ENCODE data around the gene SLC12A6.
"Not testable (repeated sequence)": the region's sequence is repeated elsewhere in the genome, so short reads cannot be mapped to it uniquely, and the experiment has no call there.

The SLC12A6 gene

DNA sequence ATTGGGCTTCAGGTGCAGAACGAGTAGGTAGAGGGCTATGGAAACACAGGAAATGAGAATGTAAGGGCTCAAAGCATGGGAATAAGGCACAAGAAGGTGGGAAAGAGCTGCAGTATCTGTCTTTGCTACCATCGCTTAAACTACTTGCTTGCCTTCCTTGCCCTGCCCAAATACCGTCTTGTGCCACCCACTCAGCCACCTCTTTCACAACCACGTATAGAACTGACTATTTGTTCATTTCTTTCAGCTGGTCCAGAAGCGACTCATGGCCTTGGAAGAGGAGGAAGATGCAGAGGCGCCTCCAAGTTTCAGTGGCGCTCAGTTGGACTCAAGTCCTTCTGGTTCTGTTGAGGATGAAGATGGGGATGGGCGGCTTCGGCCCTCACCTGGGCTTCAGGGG, 17.7 kb upstream of the SLC12A6 start:
- no peak for DNase-seq

DNA sequence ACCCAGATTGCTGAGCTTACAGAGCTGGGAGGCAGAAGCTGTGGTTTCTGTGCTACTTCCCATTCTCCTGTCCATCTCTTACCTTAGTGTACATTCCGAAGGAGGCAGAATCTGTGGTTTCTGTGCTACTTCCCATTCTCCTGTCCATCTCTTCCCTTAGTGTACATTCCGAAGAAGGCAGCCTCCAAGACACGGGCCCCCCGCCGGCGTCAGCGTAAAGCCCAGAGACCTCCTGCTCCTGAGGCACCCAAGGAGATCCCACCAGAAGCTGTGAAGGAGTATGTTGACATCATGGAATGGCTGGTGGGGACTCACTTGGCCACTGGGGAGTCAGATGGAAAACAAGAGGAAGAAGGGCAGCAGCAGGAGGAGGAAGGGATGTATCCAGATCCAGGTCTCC, 16.7 kb upstream of the SLC12A6 start:
- DNase-seq: no peak

GRCh38 chr15:34353627-34354026, 16.0 kb upstream of the SLC12A6 start:
- no peak for DNase-seq

DNA sequence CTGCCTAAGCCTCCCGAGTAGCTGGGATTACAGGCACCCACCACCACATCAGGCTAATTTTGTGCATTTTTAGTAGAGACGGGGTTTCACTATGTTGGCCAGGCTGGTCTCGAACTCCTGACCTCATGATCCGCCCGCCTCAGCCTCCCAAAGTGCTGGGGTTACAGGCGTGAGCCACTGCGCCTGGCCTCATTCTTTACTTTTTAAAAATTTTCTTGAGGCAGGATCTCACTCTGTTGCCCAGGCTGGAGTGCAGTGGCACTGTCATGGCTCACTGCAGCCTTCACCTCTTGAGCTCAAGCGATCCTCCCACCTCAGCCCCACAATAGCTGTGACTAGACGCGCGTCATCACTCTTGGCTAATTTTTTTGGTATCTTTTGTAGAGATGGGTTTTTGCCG, 15.4 kb upstream of the SLC12A6 start:
- not testable (repeated sequence) for DNase-seq

GRCh38 chr15:34349769-34350168, 12.2 kb upstream of the SLC12A6 start:
- DNase-seq: no peak

- DNase-seq: no peak
These were observed 11.2 kb upstream of the SLC12A6 start for GRCh38 chr15:34348735-34349300.

- no peak for DNase-seq
These were observed 10.5 kb upstream of the SLC12A6 start for GRCh38 chr15:34347951-34348638.

GRCh38 chr15:34342737-34343575, 5.4 kb upstream of the SLC12A6 start, which contains the start of the genes NOP10 and NUTM1:
Gene NOP10 (minus strand): TSS chr15:34343136. CDS start chr15:34343073, 63 bp downstream.
Gene NUTM1 (plus strand): TSS chr15:34343315. CDS start chr15:34343697, 382 bp downstream.
- DNase-seq: peak; percentile 90

DNA sequence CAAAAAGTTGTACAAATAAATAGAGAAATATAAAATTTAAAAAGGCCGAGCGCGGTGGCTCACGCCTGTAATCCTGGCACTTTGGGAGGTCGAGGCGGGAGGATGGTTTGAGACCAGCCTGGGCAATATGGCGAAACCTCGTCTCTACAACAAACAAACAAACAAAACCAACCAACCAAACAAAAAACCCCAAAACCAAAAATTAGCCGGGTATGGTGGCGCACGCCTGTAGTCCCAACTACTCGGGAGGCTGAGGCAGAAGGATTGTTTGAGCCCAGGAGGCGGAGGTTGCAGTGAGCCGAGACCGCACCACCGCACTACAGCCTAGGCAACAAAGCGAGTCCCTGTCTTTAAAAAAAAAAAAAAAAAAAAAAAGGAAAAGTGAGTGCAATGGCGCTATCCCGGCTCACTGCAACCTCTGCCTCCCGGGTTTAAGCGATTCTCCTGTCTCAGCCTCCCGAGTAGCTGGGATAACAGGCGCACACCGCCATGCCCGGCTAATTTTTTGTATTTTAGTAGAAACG, 4.7 kb upstream of the SLC12A6 start:
- DNase-seq: not testable (repeated sequence)

DNA sequence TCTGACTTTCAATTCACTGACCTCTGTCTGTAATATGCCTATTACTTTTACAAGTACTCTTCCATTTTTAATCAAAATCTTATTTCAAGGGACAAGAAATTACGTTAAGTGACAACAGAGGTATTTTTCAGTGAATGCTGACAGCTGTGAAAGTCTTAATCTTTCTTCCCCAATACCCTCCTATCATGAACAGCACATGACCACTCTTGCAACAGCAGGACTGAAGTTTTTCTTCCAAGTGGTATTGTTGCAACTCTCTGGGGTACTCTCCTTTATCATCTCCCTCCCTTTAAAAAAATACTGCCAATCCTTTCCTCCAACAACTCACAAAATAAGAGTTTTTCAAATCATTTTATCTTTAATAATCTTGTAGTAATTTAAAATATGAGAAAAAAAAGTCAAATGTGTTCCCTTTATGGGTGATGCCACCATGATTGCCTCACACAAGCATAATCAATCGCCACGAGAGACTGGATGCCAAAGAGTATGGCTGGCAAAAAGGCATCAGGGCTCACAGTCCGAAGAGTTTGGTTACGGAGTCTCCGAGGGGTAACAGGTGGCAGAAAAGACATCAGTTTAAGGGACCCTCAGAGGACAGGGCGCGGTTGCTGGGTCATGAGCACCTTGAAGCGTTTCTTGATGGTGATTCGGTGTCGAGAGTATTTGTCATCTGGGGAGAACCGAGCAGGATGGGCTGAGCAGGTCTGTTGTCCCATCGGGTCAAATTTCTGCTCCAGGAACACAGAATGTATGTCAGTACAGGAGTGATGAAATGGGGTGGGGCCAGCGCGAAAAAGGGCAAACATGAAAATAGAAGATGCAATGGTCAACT, 4.0 kb upstream of the SLC12A6 start:
- no peak for DNase-seq

DNA sequence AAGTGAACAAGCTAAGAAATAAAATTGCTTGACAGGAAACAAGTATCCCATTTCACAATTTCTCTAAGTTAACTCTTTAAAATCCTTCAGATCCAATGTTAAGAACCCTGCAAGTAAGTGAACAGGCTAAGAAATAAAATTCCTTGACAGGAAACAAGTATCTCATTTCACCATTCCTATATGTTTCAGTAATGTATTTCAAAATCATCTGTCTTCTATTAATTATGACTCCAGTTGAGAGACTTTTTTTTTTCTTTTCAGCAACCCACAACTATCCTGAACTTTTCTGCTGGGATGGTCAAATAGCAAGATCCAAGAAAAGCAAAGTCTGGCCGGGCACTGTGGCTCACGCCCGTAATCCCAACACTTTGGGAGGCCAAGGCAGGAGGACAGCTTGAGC, 2.4 kb upstream of the SLC12A6 start:
- DNase-seq: no peak

- no peak for DNase-seq
These were observed 766 bp upstream of the SLC12A6 start for GRCh38 chr15:34338347-34338746.

GRCh38 chr15:34336991-34337556, 507 bp downstream of the SLC12A6 start:
- peak; percentile 13 for DNase-seq

GRCh38 chr15:34336231-34336990, 1.2 kb downstream of the SLC12A6 start:
- DNase-seq: no peak

- no peak for DNase-seq
These were observed 2.2 kb downstream of the SLC12A6 start for GRCh38 chr15:34335176-34336032.

- DNase-seq: no peak
These were observed 2.9 kb downstream of the SLC12A6 start for GRCh38 chr15:34334672-34335071.

DNA sequence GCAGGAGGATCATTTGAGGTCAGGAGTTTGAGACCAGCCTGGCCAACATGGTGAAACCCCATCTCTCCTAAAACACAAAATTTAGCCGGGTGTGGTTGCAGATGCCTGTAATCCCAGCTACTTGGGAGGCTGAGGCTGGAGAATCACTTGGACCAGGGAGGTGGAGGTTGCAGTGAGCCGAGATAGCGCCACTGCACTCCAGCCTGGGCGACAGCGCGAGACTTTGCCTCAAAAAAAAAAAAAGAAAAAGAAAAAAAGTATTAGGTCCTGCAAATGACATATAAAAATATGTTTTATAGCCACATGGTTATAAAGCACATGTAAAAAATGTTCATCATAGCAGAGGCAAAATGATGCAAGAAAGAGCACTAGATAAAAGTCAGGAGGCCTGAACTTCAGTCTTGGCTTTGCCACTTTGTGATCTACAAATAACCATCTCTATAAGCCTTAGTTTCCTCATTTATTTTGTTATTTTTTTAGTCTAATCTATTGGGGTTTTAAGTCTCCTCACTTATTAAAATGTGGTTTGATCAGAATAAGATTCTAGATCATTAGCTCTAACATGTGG, 4.9 kb downstream of the SLC12A6 start:
- no peak for DNase-seq

GRCh38 chr15:34331809-34332208, 5.8 kb downstream of the SLC12A6 start:
- DNase-seq: peak; percentile 19

GRCh38 chr15:34330279-34330678, 7.3 kb downstream of the SLC12A6 start:
- no peak for DNase-seq

DNA sequence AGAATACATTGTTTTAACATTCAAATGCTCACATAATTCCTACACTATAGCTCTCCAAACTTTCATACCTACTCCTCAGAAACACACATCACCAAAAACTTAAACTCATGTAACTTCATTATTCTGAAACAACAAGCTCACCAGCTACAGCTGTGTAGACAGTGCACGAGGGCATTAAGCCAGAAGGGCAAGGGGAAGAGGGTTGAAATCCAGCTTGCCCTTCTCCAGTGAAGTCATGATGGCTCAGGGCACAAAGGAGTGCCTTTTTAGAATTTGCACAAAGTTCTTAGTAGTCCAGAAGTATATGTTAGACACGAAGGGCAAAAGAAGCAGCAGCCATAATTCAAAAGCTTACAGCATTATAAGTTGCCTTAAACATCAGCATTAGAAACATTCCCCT, 8.6 kb downstream of the SLC12A6 start:
- DNase-seq: no peak

Data from central memory CD4-positive, alpha-beta T cell (primary cell).